GM21528 (cell line): Measurements from ENCODE around the gene NKX2-4.
"Not testable (repeated sequence)": the region's sequence is repeated elsewhere in the genome, so short reads cannot be mapped to it uniquely, and the experiment has no call there.

Experiments
- ATAC-seq: cut with Tn5 transposase; IDR thresholded peaks from one replicate; pipeline ENCODE4 v1.9.1; 2021; ENCODE audit warnings: mild to moderate bottlenecking, moderate library complexity; ENCODE audit not compliant: unreplicated experiment, low FRiP score

Gene NKX2-4

DNA sequence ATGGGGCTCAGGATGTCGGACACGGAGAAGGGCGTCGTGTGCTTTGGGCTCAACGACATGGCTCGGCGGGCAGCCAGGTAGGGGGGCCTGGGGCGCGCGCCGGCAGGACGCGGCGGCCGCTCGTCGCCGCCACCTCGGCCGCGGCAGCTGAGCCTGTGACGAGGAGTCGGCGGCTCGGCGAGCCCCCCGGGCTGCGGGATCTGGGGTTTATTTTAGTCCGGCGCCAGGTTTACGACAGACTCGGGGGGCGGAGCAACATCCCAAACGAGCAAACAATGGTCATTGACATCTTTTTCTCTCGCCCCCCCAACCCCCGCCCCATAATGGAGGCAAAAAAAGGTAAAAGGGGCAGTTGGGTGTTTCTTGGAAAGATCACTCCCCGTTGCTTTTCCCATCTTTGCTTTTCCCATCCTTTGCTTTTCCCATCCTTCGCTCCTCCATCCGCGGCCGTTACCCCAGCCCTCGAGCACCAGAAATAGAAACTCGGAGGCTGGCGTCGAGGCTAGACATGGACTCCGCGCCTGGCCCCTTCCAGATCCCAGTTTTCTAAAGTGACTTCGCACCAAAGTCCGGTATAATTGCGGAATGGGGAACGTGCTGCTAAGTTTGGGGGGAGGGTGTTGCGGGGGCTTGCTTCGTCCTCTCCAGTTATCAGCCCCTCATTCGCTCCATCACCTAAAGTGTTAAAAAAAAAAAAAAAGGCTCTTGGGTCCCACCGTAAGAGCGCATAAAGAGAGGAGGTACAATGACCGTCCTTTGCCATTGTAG is at the start of gene NKX2-4:
TSS of gene NKX2-4 (minus strand) at position 186 of the 768 bp plus-strand sequence. CDS start at position 59, 127 bp downstream.
- ATAC-seq, result no peak

DNA sequence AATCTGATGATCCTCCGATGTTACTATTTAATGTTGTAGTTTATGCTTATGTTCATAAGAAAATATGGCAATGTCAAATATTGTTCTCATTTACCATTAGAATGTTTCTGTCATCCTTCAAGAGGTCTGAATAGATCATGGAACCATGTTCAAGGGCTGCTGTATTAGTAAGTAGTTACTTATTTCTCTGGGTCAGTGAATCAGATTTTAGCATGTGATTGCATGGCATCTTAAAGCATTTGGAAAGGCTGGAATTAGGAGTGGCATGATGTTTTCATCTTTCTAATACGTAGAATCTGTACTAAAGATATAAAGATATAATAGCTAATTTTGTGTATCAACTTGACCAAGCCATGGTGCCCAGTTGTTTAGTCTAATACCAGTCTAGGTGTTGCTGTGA is 40.5 kb upstream of the NKX2-4 start:
- ATAC-seq, result no peak

DNA sequence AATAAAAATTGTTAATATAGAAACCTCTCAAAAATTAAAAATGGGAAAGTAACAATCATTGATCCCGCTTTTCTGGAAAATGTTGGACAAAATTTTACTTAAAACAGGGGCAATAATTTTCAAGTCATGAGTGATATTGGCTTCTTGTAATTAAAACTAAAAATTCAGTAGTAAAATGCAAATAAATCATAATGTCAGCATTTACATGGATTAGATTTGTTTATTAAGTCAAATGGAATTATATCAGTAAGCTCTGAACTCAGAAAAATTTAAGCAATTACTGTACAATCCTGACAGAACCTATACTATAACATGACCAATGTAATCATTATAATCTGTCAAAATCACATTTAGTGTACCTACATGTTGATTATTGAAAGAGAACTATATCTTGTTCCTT is 39.9 kb upstream of the NKX2-4 start:
- no peak for ATAC-seq

DNA sequence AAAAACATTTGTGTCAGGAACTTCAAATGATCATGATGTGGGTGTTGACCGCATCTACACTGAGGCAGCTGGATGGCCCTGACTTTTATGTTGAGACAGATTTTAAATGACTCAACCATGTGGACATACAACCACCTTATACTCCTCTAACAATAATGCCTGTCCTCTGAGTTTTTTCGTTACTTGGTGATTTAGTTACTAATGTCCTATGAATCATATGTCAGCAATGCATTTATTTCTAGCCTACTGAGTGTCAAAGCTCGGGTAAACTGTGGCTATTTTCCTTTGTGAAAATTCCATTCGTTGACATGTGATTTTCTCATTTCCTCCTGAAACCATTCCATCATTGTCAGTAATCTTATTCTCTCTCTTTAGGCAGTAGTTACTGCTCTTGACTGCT is 38.9 kb upstream of the NKX2-4 start:
- no peak for ATAC-seq

DNA sequence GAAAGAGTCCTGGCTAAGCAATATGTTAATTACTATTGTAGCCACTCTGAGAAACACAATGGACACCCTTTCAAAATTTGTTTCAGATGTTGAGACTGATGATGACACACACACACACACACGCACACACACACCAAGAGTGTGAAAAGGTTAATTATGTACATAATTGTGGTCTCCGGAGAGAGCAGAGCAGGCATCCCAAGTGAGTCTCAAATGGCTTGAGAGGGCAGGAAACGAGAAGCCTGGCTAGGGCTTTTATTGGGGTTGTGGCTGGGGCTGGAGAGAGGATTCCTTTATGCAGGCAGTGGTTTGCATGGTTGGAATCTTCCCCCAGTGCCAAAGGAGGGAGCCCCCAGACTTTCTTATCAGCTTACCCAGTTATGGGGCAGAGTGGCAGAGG is 38.2 kb upstream of the NKX2-4 start:
- ATAC-seq, result no peak

DNA sequence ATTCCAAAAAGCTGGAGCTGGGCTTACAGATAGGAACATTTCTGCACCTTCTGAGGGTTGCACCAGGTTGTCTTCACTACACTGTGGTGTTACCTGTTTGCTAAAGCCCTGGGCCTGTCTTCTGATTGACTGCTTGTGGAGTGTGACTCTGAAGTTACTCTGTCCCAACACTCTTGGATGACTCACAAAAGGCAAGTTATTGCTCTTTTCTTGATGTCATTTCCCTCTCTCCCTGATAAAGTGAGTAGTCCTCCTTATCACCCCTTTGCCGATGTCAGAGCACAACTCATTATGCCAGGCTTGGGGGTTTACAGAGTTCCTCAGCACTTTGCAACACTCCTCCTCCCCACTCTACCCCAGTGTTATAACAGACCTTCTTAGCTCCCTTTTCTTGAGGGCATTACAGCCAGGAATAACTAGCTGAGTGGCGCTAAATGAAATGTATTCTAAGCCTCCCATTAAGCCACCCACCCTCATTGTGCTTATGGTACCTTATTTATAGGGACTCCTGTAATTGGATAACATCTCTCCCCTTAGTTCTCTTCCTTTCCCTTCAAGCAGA is 36.1 kb upstream of the NKX2-4 start:
- ATAC-seq, result no peak

DNA sequence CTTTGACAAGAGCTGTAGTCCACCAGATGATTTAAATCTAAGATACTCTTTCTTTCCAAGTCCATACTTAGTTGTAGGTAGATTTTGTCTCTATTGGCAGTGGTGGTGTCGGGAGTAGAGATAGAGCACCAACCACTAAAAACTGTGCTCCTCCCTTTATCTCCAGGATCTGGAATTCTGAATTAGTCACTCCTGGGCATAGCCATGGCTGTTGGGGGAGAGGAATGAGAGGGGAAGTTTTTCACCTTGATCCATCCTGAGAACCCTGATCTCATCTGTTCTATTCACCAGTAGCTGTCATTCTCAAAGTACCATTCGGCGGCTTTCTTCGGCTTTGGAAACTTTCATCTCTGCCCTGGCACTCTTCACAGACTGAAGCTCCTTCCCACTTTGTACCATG is 35.6 kb upstream of the NKX2-4 start:
- no peak for ATAC-seq

DNA sequence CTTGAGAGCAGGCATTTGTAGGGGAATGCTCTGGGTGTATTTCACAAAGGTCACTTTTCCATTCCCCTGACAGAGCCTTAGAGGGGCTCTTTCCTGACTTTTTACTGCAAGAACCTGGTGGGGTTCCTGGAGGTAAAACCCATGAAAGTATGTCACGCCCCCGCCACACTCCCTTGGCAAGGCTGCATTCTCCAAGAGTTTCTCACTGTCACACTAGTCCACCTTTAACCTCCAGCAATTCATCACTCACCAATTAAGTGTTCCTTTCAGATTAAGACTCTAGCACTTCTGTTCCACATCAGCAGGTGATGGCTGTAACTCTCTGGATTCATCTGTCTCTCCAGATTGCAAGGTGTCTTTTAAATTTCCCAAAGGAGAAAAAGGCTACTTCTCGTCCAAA is 32.7 kb upstream of the NKX2-4 start:
- no peak for ATAC-seq

DNA sequence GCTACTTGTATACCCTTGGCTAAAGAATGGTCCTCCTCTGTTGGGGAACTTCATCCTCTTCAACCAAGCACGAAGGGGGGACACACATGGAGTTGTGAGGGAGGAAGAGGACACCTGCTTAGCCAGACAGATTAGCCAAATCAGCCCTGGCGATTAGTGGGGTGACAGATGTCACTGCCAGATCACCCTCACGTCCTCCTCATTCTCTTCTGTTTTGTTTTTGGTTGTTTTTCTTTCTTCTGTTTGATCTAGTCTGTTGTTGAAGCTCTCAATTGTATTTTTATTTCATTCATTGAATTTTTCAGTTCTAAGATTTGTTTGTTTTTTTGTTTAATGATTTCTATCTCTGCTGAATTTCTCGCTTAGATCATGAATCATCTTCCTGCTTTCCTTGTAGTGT is 27.5 kb upstream of the NKX2-4 start:
- ATAC-seq, result no peak

DNA sequence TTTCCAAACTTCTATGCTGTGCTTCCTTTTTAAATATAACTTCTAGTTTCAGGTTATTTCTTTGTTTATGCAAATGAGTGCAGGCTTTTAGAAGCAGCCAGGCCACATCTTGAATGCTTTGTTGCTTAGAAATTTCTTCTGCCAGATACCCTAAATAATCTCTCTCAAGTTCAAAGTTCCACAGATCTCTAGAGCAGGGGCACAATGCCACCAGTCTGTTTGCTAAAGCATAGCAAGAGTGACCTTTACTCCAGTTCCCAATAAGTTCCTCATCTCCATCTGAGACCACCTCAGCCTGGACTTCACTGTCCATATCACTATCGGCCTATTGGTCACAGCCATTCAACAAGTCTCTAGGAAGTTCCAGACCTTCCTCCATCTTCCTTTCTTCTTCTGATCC is 26.4 kb upstream of the NKX2-4 start:
- not testable (repeated sequence) for ATAC-seq

DNA sequence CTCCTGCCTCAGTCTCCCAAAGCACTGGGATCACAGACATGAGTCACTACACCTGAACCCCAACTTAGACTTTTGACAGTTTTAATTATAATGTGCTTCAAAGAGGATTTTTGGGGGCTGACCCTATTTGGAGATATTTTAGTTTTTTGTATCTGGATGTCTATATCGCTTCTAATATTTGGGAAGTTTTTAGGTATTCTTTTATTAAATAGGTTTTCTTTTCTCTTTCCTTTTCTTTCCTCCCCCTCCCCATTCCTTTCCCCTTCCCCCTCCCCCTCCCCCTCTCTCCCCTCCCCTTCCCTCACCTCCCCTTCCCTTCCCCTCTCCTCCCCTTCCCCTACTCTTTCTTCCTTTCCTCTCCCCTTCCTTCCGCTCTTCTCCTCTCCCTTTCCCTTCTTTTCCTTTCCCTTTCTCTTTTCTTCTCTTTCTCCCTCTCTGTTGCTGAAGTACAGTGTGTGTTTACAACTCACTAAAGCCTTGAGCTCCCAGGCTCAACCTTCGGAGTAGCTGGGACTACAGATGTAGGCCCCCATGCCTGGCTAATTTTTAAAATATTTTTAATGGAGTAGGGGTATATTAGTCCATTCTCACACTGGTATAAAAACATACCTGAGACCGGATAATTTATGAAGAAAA is 24.4 kb upstream of the NKX2-4 start:
- ATAC-seq, result no peak

DNA sequence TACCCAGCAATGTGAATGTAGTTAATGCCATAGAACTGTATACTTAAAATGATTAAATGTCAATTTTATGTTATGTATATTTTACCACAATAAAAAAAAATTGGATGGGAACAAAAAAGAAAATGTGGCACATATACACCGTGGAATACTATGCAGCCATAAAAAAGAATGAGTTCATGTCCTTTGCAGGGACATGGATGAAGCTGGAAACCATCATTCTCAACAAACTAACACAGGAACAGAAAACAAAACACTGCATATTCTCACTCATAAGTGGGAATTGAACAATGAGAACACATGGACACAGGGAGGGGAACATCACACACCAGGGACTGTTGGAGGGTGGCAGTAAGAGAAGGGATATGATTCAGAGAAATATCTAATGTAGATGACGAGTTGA is 21.8 kb upstream of the NKX2-4 start:
- ATAC-seq, result not testable (repeated sequence)

DNA sequence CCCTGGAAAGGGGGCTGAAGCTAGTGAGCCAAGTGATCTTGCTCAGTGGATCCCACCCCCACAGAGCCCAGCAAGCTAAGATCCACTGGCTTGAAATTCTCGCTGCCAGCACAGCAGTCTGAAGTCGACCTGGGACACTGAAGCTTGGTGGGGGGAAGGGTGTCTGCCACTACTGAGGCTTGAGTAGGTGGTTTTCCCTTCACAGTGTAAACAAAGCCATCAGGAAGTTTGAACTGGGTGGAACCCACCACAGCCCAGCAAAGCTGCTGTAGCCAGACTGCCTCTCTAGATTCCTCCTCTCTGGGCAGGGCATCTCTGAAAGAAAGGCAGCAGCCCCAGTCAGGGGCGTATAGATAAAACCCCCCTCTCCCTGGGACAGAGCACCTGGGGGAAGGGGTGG is 16.7 kb upstream of the NKX2-4 start:
- ATAC-seq, result not testable (repeated sequence)

DNA sequence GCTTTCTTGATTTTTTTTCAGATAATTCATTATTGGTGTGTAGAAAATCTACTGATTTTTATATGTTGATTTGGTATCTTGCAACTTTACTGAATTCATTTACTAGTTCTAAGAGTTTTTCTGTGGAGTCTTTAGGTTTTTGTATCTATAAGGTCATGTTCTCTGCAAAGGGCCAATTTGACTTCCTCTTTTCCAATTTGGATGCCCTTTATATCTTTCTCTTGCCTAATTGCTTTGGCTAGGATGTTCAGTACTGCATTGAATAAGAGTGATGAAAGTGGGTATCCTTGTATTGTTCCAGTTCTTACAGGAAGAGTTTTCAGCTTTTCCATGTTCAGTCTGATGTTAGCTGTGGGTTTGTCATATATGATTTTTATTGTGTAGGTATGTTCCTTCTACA is 14.4 kb upstream of the NKX2-4 start:
- ATAC-seq, result no peak

DNA sequence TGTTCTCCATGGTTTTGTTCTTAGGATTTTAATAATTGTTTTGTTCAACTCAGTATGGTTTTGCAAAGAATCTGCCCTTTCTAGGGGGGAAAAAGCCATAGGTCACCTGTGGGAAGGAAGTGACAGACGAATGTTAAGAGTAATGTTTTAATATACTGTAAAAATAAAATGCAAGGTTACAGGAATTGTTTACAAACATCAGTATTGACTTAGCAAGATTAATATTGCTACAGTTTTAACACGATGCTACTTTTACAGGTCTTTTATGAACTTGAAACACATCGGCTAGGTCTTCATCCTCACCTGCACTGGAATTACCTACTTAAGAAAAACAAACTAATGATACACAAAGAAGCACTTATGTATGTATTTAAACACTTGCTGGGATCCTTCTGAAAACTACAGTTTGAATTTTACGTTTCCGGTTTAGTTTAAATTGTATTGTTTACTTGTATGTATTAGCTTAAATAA is 1.7 kb upstream of the NKX2-4 start:
- ATAC-seq, result no peak

DNA sequence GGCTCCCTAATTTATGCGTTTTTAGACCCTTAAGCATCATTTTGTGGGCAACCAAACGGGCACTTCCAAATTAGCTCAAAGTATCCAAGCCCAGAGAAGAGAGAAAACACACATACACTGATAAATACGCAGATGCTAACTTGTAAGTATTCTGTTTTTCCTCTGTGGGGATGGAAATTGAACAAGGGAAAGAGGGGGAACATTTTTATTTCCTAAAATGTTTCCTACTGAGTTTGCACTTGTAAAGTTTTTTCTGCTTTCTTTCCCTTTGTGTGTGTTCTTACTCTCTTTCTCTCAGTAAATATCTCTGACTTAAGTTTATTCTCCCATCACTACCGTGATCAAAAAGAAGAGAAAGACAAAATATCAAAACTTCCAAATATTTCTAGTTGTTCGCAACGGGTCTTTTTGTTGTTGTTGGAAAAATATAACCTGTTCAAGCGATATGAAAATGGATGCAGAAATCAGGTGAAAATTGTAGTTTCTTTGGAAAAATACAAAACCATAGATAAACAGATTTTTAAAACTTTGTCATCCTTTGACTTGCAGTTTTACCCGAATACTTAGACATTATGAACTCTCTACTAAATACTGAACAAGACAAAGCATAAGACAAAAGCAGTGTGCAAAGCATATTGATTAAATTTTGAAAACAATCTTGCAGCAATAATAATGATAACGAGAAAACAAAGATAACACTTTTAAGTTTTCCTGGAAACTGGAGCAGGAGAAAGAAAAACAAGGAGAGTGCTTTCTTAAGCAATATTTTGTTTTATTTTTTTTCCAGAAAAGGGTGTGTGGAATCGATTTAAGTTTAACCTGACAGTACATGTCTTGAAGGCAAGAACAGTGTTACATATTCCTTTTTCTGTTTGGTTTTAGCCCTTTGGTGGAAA is 1.0 kb upstream of the NKX2-4 start:
- no peak for ATAC-seq

DNA sequence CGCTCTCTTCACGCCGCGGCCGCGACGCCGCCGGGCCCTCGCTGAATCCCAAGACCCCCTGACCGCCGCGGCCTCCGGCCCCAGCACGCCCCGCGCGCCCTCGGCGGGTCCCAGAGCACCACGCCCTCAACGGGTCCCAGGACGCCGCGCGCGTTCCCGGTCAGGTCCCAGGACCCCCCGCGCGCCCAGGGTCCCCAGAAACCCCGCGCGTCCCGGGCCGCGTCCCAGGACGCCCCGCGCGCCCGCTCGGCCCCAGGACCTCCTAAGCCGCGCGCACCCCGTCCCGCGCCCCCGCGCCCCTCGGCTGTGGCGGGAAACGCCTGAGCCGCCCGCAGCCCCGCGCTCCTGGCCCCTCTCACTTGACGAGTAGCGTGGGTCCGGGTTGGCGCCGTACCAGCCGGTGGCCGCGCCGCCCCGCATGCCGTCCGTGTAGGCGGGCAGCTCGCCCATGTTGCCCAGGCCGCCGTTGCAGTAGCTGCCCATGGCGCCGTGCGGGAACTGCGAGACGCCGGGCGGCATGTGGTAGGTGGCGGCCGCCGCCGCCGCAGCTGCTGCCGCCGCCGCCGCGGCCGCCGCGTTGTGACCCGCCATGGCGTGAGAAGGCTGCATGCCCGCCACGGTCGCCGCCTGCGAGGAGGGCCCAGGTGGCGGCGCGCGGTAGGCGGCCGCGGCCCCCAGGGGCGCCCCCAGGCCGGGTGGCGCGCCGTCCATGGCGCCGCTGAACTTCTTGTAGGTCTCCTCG is 556 bp downstream of the NKX2-4 start:
- ATAC-seq, result no peak

DNA sequence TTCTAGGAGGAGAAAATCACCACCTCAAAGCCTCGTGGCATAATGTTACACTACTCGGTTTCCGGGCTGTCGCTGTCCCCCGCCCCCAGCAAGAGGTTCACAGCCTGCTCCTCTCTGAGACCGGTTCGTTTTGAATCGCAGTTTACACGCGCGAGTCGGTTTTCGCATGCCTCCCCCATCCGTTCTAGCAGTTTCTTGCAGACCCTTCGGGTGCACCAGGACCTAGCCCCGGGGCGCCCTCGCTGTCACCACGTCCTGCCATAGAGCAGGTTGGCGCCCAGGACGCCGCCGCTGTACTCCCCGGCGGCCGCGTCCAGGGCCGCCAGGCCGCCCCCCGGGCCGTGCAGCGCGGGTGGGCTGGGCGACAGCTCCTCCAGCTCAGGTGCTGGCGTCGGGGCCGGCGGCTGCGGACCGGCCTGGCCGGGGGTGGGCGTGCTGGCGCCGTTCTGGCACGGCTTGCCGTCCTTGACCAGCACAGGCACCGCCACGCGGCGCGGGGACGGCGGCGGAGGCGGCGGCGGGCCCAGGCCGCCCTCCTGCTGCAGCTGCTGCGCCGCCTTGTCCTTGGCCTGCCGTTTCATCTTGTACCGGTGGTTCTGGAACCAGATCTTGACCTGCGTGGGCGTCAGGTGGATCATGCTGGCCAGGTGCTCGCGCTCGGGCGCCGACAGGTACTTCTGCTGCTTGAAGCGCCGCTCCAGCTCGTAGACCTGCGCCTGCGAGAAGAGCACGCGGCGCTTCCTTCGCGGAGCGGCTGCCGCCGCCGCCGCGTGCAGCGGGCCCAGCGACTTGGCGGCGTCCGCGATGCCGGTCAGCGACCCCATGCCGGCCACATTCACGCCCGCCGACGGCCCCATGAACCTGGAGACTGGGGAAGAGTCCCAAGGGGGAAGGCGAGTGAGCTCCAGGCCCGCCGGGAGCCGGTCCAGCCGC is 1.4 kb downstream of the NKX2-4 start:
- ATAC-seq, result no peak

DNA sequence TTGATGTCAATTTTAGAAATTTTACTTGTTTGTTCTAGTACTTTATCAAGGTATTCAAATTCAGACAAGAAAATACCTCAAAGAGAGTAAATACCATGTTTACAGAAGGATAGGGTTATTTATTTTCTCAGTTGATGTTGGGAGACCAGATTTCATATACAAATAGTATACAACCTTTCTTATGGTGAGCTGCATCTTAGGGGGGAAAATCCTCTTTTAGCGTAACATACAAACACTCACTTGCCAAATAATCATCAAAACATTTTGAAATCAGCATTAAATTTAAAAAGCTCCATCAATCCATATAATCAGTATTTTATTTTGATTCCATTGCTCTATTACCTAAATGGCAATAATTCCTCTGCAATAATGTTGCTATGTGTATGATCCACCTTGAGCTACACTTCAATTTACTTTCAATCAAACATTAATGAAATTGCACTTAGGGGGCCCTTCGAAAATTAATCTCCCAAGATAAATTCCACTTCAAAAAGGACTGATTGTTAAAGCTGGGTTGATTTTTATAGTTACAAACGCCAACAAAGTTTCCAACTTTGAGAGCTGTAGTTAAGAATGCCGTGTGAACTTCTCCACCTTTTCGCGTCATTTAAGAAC is 2.2 kb downstream of the NKX2-4 start:
- no peak for ATAC-seq
